Globus pallidus (tissue), 1 donor: ENCODE results near the gene SORCS3.

ENCODE experiments used
- DNase-seq: peaks from one replicate; pipeline ENCODE4 v3.0.0-alpha.2; 2015; ENCODE audit warnings: low spot score

SORCS3 gene

DNA sequence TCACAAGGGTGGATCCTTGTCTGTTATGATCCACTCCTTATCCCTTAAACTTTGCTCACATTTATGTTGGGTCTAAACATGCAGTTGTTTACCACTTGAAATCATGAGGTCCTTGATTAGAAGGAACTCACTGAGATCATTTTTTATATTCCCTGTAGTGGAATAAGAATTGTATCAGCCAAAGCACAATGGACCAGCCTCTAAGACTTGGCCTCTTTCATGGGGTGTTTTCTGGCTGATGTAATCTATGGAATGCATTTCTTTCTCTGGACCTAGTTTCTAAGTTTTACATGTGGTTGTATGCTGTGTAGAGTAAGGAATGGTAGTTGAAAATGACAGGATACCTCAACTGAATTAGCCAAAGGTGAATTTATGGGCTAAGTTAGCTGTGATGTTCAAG is 376.6 kb downstream of the SORCS3 start:
- no peak for DNase-seq

DNA sequence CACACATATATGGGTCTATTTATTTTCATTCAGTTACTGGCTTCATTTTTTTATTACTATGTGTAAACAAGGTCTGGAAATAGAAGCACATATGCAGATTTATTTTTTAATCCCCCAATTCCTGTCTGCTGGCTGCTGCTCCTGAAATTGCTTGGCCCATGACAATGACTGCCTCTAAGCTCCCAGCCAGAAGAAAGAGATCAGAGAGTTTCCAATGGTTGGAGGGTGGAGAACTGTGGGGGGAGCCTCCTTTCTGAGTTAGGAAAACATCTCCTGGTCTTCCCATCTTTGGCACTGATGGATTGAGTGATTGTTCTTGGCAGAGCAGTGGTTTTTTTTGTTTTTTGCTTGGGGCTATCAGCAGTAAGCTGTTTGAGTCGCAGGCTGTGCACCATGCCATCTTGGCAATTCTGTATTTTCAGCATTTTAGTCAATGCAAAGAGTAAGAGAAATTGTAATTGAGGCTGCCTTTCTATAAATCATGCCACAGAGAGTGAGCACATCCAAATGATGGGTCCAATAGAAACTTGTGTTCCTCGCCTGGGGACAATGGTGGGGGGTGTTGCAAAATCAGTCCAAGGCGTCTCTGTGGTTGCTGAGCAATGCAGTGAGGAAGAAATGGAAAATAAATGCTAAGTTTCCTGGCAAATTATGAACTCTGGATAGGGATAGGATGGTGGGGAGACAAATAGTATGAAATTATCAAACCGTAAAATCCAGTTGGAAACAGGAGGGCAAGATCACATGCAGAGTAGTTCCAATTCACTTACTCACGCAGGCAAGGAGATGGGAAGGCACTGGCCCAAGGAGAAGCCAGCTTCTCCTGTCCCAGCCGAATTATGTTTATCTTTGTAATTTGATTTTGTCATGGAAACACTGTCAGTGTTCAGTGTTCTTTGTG is 382.4 kb downstream of the SORCS3 start:
- no peak for DNase-seq

DNA sequence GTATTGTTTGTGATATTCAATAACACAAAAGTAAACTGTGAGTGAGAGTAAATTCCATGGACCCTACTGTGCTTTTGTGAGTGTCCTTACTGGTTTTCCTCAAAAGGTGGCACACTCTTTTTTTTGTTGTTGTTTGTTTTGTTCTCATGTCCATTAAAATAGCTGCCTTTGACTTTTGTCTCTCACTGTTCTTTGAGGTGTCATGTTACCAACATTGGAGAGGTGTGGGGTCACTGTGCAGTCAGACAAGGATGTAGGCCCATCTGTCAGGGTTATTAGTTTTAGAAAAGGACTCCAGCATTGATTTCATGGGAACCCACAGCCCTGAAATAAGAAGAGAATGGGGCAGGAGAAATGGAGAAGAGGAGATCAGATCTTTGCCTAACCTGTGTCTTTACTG is 383.1 kb downstream of the SORCS3 start:
- DNase-seq = no peak

DNA sequence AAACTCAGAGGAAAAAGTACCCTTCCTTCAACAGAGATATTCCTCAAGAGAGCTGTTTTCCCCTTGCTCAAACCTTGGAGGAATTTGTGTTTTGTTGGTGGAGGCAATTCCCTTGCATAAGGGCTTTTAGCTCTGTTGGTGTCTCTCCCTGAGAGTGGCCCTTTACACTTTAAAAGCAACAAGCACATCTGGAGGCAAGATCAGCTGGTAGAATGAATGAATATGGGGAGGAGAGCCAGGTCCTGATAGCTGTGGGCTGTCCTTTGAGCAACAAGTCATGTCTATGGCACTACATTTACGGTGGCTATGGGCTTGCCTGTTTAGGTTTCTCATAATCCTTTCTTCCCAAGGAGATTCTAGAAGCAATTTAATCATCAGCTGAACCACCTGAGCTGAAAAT is 384.0 kb downstream of the SORCS3 start:
- no peak for DNase-seq

DNA sequence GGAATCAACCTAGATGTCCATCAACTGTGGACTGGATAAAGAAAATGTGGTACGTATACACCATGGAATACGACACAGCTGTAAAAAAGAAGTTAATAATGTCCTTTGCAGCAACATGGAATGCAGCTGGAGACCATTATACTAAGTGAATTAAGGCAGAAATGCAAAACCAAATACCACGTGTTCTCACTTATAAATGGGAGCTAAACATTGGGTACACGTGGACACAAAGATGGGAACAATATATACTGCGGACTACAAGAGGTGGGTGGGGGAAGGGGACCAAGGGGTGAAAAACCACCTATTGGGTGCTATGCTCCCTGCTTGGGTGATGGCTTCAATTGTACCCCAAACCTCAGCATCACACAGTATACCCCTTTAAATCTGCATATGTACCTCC is 385.5 kb downstream of the SORCS3 start:
- no peak for DNase-seq

DNA sequence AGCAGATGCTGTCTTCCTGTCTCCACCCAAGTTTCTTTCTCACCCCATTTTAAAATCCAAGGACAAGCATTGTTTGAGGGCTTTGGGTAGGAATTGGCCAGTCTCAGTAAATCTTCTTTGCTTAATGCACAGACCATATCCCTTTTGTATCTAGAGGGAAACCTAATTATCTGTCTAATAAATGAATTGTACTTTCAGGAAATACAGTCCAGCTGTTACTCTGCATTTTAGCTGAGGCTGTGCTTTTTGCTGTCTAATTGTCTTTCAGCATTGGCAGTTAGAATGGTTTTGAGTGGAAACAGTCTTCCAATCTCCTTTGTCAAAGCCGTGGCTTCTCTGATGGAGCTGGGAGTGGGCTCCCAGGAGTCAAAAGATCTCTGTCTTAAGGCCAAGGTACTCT is 388.2 kb downstream of the SORCS3 start:
- DNase-seq = no peak

DNA sequence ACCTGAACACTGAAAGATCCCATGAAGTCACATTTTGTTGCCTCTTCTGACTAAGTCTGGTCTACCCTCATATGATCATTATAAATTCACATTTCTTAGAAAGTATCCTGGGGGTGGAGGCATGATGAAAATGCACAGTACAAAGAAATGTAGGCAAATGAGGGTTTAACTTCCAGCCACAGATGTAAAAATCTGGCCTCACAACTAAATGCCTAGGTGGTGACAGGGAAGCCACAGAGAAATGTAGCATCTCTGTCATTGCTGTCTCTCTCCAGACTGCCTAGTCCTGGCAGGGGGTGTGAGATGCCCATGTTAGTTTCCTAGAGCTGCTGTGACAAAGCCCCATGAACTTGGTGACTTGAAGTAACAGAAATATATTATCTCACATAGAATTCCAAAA is 395.9 kb downstream of the SORCS3 start:
- DNase-seq = no peak

DNA sequence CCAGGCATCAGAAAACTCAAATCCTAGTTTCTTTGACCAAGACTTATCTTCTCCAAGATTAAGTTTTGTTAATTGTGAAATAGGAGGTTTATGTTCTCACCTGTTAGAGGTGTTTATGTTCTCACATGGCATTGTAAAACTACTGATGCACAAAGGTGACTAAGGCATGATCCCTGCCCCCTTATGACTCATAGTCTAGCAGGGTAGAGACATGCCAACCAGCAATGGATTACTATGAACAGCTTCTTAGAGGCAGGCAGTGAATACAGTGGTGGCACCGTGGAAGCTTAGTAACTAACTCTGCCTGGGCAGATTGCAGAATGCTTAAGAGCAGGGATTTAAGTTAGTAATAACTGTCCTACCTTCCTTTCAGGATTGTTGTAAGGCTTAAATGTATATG is 400.9 kb downstream of the SORCS3 start:
- no peak for DNase-seq

DNA sequence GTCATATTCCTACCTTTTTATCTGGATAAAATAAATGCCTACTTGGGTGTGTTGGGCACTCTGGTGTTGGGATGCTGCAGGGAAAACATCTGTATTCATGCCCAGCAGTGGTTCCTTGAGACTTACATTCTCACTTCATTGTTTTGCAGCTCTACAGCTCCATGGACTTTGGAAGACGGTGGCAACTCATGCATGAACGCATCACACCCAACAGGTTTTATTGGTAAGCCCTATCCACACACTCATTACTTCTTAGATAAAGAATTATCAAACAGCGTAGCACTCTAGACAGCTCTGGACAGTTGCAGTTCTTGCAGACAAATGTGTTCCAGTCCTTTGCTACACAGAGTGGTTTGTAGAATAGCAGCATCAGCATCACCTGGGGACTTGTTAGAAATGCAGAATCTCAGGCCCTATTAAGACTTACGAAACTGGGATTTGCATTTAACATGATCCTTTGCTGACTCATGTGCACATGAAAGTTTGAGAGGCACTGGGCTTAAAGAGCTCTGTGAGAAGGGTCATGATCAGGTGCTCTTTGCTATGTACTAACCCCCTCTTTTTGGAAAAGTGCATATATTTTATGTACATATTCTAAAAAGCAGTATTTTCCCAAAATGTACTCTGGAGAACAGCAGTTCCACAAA is 401.9 kb downstream of the SORCS3 start:
- DNase-seq = no peak

DNA sequence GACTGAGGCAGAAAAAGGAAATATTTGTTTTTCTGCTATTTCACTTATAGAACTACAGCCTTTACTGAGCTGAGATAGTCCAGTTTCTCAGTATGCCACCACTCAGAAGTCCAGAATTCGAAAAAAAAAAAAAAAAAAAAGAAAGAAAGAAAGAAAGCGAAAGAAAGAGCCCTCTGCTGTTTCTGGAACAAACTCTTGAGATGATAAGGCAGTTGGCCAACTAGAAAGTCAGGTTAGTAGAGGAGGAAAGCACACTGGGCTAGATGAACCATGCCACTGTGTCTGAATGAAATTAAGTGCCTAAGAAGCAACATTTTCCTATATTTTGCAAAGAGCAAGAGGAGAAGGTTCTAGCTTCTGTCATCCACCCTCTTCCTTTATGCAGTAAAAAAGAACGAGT is 403.8 kb downstream of the SORCS3 start:
- DNase-seq = no peak

DNA sequence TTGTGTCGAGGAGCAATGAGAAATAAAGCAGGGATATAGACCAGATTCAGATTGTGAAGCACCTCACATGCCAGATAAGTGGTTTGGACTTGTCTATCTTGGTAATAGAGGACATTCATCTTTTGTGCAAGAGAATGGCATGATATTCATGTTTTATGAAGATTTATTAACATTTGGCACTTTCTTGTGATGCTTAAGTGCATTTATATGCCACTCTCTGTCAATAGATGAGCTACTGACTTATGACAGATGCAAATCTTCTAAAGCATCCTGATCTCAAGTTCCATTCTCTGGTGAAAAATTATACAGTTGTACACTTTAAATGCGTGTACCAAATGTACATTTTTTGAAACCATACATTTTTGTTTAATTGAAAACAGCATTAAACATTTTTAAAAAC is 415.3 kb downstream of the SORCS3 start:
- DNase-seq = no peak

DNA sequence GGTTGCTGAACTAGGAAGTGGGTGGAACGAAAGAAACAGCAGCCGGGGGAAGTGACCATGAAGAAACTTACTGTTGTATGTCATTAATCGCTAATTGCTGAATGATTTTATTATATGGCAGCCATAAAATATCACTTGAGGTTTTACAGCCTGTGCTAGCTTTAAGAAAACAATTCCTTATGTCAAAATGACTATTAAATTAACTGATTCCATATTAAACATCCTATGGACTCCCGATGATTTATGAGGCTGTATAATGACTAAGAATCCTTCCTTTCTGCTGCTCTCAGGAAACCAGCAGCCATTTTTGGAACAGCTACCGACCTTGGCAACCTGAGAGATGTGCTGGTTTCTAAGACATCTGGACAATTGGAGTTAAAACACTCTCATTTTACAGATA is 421.9 kb downstream of the SORCS3 start:
- no peak for DNase-seq

DNA sequence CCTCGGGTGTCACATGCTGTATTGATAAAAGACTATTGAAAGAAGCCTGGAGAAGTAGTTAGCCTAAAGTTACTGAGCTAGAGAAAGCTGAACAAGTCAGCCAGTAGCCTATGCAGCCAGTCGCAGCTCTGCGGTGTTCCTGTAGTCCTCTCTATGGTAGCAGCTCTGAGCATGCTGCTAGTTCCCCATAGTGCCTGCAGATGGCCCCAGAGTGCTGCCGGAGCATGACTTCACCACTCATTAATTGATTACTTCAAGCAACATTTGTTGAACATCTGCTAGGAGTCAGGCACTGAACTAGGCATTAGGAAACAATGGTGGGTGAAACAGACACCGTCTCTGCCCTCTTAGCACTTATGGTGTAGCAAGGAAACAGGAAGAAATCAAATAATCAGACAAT is 422.7 kb downstream of the SORCS3 start:
- peak; percentile 5 for DNase-seq

DNA sequence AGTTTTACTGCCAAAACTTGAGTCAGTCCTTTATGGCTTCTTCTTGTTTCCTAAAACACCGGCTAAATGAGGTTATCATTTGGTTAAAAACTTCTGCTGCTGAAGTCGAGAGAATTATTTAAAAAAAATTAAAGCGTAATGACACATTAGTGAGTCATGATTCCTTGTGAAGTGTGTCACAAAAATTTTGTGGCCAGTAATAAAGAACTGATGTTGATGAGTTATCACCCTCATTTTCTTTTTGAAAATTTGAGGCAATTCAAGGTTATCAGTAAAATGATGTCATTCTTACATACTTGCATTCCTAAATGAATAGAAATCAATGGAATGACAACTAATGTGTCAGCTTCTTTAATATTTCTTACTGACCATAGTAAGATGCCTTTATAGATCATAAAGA is 427.4 kb downstream of the SORCS3 start:
- no peak for DNase-seq

DNA sequence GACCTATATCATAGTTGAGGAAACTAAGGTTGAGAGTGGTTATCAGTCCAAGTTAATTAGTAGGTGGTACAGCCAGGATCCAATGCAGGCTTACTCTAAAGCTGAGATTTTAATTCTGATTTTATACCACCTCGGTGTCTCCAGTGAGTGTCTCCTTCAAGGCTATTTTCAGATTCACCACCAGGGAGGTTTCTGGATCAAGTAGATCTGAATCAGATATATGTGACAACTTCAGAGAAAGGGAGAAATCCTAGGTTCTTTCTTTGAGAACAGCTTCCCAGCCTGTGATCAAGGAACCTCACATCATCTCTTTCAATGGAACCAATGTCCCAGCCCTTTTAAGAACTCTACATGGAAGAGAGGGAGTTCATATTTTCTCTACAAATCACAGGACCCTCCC is 429.2 kb downstream of the SORCS3 start:
- DNase-seq = no peak

DNA sequence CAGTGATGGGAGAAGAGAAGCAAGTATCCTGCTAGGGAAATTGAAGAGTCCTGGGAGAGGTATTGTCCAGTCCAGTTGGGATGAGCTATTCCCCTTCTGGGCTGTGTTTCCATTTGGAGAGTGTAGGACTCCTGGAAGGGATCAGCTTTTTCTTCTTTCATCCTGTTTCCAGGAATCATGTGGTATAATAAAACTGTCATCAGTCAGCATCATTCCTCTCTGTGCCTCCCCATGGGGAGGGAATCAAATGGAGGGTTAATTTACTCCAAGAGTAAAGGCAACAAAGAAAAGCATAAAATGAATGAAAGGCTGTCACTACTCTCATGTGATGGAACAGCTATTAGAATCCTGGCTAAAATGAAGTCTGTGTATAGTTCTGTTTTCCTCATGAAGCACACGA is 429.9 kb downstream of the SORCS3 start:
- DNase-seq = no peak

DNA sequence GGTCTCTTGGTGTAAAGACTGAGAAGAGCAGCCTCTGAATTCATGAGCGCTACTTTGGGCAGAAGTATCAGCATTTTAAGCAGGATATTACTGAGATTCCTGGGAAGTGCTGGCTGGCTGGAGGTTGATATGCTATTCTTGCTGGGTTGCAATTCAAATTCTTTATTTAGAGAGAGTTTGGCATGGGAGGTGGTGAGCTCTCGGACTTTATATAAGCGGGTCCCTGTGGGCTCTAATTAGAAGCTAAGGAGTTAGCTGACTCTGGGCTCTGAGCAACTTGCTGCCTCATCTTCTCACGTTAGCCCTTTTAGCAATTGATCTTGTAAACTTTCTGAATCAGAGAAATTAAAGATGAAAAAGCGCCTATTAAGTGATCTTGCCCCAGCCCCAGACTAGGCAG is 430.9 kb downstream of the SORCS3 start:
- no peak for DNase-seq

DNA sequence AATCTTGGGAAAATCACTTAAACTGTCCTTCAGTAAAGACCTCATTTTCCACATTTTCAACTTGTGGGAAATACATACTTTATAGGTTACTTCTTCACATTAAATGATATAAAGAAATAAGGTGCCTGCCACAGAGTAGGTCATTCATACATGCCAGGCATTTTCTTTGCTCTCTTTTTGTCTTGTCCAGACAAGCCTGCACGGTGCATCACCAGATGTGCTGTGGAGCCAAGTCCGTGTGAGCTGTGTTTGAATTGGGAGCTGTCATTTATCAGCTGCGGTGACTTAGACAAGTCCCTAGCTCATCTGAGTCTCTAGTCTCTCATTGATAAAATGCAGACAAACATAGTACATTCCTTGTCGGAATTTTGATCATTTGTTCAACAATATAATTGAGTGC is 432.9 kb downstream of the SORCS3 start:
- no peak for DNase-seq

DNA sequence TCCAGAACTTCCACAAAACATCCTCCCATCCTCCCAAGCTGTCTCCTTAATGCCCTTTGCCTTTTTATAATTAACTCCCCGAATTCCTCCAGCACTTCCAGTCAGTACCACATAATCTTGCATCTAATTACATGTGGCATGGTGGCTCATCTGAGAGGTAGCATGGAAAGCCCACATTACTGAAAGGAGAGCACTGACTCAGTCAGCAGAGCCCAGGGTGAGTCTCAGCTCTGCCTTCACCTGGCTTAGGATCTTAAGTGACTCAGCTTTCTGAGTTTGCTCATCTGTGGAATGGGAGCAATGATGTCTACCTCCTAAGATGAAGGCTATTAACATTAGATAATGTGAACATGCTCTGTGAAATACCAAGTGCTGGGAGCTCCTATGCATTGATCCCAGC is 433.9 kb downstream of the SORCS3 start:
- no peak for DNase-seq

DNA sequence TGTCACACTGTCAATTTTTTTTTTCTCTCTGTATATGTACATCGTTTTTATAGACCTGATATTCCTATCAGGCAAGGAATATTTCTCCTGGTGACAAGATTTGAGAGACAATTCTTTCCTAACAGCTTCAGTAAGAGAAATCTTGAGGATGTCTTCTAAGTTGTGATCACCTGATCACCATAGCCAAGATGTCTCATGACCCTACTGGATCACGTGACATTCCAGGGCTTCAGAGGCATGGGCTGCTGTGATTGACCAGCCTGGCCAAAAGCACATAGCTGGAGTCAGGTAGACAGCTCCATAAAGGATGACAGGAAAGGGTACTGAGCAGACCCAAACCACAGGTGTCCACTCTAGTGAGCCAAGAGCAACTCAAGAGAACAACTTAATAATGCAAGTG is 444.9 kb downstream of the SORCS3 start:
- no peak for DNase-seq

DNA sequence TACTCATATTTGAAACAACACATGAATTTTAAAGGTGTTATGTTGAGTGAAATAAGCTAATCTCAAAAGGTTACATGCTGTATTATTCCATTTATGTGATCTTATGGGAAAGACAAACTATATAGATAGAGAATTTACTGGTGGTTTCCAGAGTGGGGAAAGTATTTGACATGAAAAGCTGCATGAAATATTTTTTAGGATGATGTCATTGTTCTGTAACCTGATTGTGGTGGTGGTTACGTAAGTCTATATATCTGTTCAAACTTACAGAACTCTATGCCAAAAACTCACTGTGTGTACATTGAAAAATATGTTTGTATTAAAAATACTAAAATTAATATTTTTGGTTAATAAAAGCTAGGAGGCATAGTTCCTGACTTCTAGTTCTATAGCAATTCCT is 453.0 kb downstream of the SORCS3 start:
- no peak for DNase-seq

DNA sequence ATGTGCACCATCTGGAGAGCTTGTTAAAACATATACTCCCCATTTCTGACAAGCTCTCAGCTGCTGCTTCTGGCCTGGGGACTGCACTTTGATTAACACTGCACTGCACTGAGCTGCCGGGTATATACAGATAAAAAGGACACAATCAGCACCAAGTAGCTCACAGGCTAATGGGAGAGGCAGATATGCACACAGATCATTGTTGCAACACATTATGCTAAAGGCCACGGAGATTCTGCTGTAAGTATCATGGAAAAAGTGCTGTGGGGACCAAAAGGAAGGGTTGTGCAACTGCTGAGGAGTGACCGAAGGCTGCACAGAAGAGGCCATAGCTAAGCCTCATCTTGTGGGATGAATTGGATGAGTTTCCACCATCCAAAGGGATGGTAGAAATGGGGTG is 455.2 kb downstream of the SORCS3 start:
- no peak for DNase-seq

DNA sequence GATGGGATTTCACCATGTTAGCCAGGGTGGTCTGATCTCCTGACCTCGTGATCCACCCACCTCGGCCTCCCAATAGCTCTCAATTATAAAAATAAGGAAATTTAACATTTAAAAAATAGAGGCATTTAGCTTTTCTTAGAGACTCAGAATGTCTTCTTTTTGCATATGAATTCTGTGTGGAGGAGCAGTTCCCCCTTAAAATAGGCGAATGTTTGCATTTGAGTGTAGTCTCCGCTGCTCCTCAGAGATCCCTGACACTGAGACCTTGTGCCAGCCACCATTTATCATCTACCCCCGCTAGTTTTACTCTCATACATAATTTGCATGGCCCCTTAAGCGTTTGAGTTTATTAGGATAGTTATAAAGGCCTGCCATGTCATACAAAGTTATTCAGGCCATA is 461.9 kb downstream of the SORCS3 start:
- DNase-seq = no peak

DNA sequence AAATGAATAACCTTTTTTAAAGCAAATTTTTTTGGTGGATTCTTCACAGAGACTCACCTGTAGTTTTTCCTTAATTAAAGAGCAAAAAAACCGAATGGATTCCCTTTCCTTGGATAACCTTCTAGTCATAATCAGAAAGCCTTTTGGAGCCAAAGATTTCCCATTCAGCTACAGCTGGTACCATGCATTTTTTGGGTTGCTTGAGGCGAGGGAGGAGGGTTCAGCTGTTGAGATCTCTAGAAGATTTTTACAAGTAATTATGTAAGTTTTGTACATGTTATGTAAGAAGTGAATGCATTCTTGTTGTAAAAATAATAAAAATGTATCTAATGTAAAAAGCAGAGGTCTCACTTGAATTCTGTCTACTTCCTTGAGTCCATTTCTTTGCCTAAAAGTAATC is 463.2 kb downstream of the SORCS3 start:
- no peak for DNase-seq
